HG02981 (cell line): ENCODE results near the gene RAB33A.
"Not testable (repeated sequence)": the region's sequence is repeated elsewhere in the genome, so short reads cannot be mapped to it uniquely, and the experiment has no call there.

Experiments used
- ATAC-seq: cut with Tn5 transposase; IDR thresholded peaks from one replicate; pipeline ENCODE4 v1.9.1; 2021; ENCODE audit warnings: mild to moderate bottlenecking, moderate library complexity; ENCODE audit not compliant: unreplicated experiment

RAB33A gene

GRCh38 chrX:130231184-130231583 lies 59.4 kb downstream of the RAB33A start:
- ATAC-seq, result not testable (repeated sequence)
